Left lung (tissue), 10 donors: ENCODE results near the gene MAPK11. TPM values are rescaled to one million over a fixed set of nuclear protein-coding genes. Genes with fewer than 3 reads are reported as not detected.
A peak's percentile ranks its signal among the peaks of the same experiment; 100 is the strongest.

Source experiments
- ATAC-seq: fragments of 200-7000 bp; cut with Tn5 transposase; one replicate; pipeline ENCODE4 v1.9.1; 2020; ENCODE audit warnings: moderate library complexity
- DNase-seq, 4 donors: peaks; one replicate each; pipeline ENCODE4 v3.0.0-alpha.2; 2013 to 2020
- H3K27ac ChIP-seq, 2 donors: fragments of 200-600 bp; sonication (generic) in 1 of 2; one replicate each; pipeline versions ENCODE4 v1.5.0 to v1.8.0; 2020 to 2021
- H3K27me3 ChIP-seq, 2 donors: fragments of 200-600 bp; sonication (generic) in 1 of 2; one replicate each; pipeline versions ENCODE4 v1.5.0 to v1.8.0; 2020 to 2021
- H3K36me3 ChIP-seq, 2 donors: fragments of 200-600 bp; sonication (generic) in 1 of 2; one replicate each; pipeline versions ENCODE4 v1.5.0 to v1.8.0; 2020 to 2021
- H3K4me1 ChIP-seq, 2 donors: fragments of 200-600 bp; one replicate each; pipeline ENCODE4 v1.8.0; 2021
- H3K4me3 ChIP-seq, 2 donors: fragments of 200-600 bp; sonication (generic) in 1 of 2; one replicate each; pipeline versions ENCODE4 v1.5.0 to v1.8.0; 2020 to 2021; ENCODE audit warnings: mild to moderate bottlenecking in 1 of 2
- H3K9me3 ChIP-seq, 2 donors: fragments of 200-600 bp; sonication (generic) in 1 of 2; one replicate each; pipeline versions ENCODE4 v1.5.0 to v1.8.0; 2020 to 2021
- intact Hi-C, 2 donors: fragments of 100-400 bp; cut with DNase I; formaldehyde crosslinking; loops; one replicate each; pipeline versions ENCODE4 v1.11.2 to v1.14.2; 2022
- polyA plus RNA-seq, 6 donors: library from polyadenylated mRNA; unstranded; fragments of 120-200 nt; gene quantifications; one replicate each; pipeline ENCODE4 v1.2.1, GENCODE V29; 2013; ENCODE audit not compliant: insufficient read length in 6 of 6
- total RNA-seq, 2 donors: library from RNA; stranded (reverse); fragmentation: NEBNext Ultra II Directional; extraction: Animal tissue kit (Norgen Biotek cat#: 25700); gene quantifications; one replicate each; pipeline ENCODE4 v1.2.1, GENCODE V29; 2021
- TF ChIP-seq, protein P1 (sequence below), 2 donors: fragments of 200-600 bp; sonication (generic) in 1 of 2; IDR thresholded peaks; one replicate each; pipeline versions ENCODE4 v1.5.0 to v1.8.0; 2021; ENCODE audit warnings: antibody characterized with exemption in 2 of 2
- donor health status: DM: no; HTN: yes; CAD: no.
- donor health status: DM: no; HTN: no; CAD: no.

The MAPK11 gene
- total and polyA plus RNA-seq, 8 donors: 10.3 to 21.5 (median 14.7) TPM

GRCh38 chr22:50284479-50284878, 14.3 kb upstream of the MAPK11 start:
- no peak for ATAC-seq
- H3K27me3 ChIP-seq: no peaks in the 10 kb centered on the region
- intact Hi-C loops: no loop called here
- DNase-seq: no peak
- no peaks in the 10 kb centered on the region for H3K4me1 ChIP-seq
- TF ChIP-seq, protein P1, sequence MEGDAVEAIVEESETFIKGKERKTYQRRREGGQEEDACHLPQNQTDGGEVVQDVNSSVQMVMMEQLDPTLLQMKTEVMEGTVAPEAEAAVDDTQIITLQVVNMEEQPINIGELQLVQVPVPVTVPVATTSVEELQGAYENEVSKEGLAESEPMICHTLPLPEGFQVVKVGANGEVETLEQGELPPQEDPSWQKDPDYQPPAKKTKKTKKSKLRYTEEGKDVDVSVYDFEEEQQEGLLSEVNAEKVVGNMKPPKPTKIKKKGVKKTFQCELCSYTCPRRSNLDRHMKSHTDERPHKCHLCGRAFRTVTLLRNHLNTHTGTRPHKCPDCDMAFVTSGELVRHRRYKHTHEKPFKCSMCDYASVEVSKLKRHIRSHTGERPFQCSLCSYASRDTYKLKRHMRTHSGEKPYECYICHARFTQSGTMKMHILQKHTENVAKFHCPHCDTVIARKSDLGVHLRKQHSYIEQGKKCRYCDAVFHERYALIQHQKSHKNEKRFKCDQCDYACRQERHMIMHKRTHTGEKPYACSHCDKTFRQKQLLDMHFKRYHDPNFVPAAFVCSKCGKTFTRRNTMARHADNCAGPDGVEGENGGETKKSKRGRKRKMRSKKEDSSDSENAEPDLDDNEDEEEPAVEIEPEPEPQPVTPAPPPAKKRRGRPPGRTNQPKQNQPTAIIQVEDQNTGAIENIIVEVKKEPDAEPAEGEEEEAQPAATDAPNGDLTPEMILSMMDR (IDR thresholded peaks at IDR 0.05): no peak
- peaks cover 5 to 95% of the 10 kb centered on the region in 2 donors for H3K36me3 ChIP-seq
- no peak overlapping the region for H3K4me3 ChIP-seq
- no peaks in the 10 kb centered on the region for H3K9me3 ChIP-seq
- H3K27ac ChIP-seq: no peak overlapping the region

- TF ChIP-seq, protein P1 (IDR thresholded peaks at IDR 0.05): no peak
- ATAC-seq (no peak), DNase-seq (no peak)
- Histone ChIP-seq H3K4me3 (no peak overlapping the region), H3K9me3 (no peaks in the 10 kb centered on the region), H3K36me3 (peaks cover 5 to 95% of the 10 kb centered on the region in 2 donors), H3K27me3 (no peaks in the 10 kb centered on the region), H3K27ac (no peak overlapping the region), H3K4me1 (no peaks in the 10 kb centered on the region)
- intact Hi-C loops: no loop called here
Observed at GRCh38 chr22:50283821-50284220, 13.6 kb upstream of the MAPK11 start.

DNA sequence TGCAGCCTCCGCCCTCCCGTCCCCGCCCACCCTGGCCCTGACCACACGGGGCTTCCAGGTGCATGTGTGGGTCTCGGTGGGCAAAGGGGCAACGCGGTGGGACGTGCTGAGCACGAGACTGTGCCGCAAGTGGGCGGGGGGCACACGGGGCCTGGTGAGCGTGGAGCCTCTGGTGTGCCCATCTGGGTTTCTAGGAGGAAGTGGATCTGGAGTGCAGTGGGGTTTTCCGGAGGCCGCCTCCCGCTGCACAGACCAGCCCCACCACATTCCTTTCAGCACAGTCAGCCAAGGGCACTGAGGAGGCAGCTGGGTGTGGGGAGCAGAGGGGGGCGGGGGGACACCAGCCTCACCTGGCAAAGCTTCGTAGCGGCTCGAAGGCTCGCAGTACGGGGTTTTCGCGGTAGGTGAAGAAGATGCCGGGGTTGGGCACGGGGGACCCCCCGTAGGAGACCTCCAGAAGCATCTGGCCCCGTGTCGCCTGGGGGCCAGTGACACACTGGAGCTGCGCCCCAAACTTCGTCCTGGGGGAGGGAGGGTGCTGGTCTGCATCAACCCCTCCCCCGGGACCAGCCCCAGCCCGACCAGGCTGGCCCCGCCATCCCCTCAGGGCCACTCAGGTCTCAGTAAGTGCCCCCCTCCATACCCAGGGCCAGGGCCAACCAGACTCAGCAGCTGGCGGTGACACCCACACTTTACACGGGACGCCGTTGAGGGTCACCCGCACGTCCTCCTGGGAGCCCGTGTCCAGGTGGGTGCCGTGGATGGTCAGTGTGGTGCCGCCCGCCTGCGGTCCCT, 12.4 kb upstream of the MAPK11 start:
- ATAC-seq (peak; percentile 88), DNase-seq (peak in 2 of 4 donors; percentile 82 to 85)
- no peaks in the 10 kb centered on the region for H3K4me1 ChIP-seq
- no peaks in the 10 kb centered on the region for H3K27me3 ChIP-seq
- H3K9me3 ChIP-seq: no peaks in the 10 kb centered on the region
- intact Hi-C loops: no loop called here
- TF ChIP-seq, protein P1 (IDR thresholded peaks at IDR 0.05): no peak
- peaks cover 11 to 95% of the 10 kb centered on the region in 2 donors for H3K36me3 ChIP-seq
- H3K4me3 ChIP-seq: no peak overlapping the region
- H3K27ac ChIP-seq: peak overlapping the region; percentile 44 to 55

DNA sequence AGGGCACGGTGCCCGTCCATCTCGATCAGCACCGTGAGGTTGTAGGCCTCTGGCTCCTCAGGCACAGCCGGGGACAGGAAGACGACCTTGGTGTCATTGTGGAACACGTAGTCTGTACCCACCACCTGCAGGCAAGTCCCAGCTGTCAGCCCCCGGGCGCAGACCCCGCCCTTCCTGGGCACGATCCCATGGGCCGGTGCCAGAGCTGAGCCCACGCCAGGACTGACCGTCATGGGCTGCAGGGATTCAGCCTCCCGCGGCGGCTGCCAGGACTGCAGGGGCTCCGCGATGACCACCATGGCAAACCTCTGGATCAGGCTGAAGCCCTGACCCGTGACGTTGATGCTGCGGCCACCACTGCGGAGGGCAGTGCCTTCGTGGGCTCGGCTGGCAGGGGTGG, 11.8 kb upstream of the MAPK11 start:
- ATAC-seq (peak; percentile 33), DNase-seq (no peak)
- Histone ChIP-seq H3K4me1 (no peaks in the 10 kb centered on the region), H3K36me3 (peaks cover 11 to 95% of the 10 kb centered on the region in 2 donors), H3K9me3 (no peaks in the 10 kb centered on the region), H3K4me3 (no peak overlapping the region), H3K27me3 (no peaks in the 10 kb centered on the region), H3K27ac (peak overlapping the region in 1 of 2 donors; percentile 55)
- TF ChIP-seq, protein P1 (IDR thresholded peaks at IDR 0.05): no peak
- intact Hi-C loops: no loop called here

GRCh38 chr22:50281384-50281760, 11.2 kb upstream of the MAPK11 start:
- DNase-seq (no peak), ATAC-seq (no peak)
- TF ChIP-seq, protein P1 (IDR thresholded peaks at IDR 0.05): no peak
- H3K27ac ChIP-seq: no peak overlapping the region
- intact Hi-C loops: no loop called here
- H3K36me3 ChIP-seq: peaks cover 11 to 95% of the 10 kb centered on the region in 2 donors
- no peaks in the 10 kb centered on the region for H3K4me1 ChIP-seq
- no peaks in the 10 kb centered on the region for H3K9me3 ChIP-seq
- H3K4me3 ChIP-seq: no peak overlapping the region
- H3K27me3 ChIP-seq: no peaks in the 10 kb centered on the region
